ENCODE results near the gene BCAR3.

DNA sequence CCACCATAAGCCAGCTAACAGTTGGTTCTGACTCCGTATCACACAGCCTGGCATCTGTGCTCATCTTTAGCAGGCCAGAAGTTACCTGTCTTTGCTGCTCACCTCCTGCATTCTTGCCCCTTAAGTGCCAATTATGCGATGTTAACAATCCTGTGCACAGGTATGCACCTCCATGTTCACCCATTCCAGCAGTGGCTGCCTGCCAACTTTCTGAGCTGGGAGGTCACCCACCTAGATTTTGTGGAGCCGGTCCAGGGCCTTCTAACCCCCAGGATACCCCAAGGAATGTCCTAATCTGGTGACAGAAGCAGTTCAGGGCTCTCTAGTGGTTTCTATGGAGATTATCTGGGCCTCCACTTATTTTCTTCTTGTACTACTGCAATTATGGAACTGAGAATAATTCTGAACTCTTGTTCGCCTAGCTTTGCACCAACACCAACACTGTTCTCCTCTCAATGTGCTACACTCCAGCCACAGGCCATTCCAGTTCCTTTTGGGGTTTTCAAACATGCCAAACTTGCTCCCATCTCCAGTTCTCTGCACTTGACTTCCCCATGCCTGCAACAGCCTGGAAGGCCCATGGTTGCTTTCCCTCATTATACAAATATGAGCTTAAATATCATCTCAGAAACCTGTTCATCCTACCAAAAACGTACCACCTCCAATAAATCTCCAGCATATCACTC lies 9.0 kb downstream of the BCAR3 start:
- TF ChIP-seq, protein P1, sequence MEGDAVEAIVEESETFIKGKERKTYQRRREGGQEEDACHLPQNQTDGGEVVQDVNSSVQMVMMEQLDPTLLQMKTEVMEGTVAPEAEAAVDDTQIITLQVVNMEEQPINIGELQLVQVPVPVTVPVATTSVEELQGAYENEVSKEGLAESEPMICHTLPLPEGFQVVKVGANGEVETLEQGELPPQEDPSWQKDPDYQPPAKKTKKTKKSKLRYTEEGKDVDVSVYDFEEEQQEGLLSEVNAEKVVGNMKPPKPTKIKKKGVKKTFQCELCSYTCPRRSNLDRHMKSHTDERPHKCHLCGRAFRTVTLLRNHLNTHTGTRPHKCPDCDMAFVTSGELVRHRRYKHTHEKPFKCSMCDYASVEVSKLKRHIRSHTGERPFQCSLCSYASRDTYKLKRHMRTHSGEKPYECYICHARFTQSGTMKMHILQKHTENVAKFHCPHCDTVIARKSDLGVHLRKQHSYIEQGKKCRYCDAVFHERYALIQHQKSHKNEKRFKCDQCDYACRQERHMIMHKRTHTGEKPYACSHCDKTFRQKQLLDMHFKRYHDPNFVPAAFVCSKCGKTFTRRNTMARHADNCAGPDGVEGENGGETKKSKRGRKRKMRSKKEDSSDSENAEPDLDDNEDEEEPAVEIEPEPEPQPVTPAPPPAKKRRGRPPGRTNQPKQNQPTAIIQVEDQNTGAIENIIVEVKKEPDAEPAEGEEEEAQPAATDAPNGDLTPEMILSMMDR (IDR thresholded peaks at IDR 0.05), result no peak
- no peak for TF ChIP-seq EZH2 (IDR thresholded peaks at IDR 0.05)
- no peak for TF ChIP-seq EZH2phosphoT487 (IDR thresholded peaks at IDR 0.05)
